Heart left ventricle (tissue), 13 donors: Measurements from ENCODE around the gene CDT1.

Source experiments
- POLR2A ChIP-seq, 2 donors: fragments of 450-650 bp; IDR thresholded peaks; one replicate each; pipeline ENCODE4 v1.6.1; 2017; ENCODE audit warnings: antibody characterized with exemption in 2 of 2, mild to moderate bottlenecking in 2 of 2, moderate library complexity in 2 of 2
- TF ChIP-seq, protein P1 (sequence below), 12 donors: fragments of 200-600 bp; sonication (generic) in 4 of 12; IDR thresholded peaks; one replicate each; pipeline versions ENCODE4 v1.5.0 to v1.8.0; 2018 to 2022; ENCODE audit warnings: antibody characterized with exemption in 12 of 12, mild to moderate bottlenecking in 5 of 12
- donor health status: ischemic (EF 13 %, LVEDD 7.1; RV severe dilation, severe dysfunction).
- donor health status: DM: no; HTN: yes; CAD: no.
- donor health status: DM: no; HTN: no; CAD: no.
- donor health status: ischemic (EF 25% LVEDD 6.9; RV normal size, moderate dysfunction).
- donor health status: ischemic (EF 25% LVEDD 5.7; RV mildly dilated, moderate dysfunction).
- donor health status: ischemic (EF 35%, LVEDD 5.7; RV mildly dilated, moderate dysfunction).
- donor health status: nonischemic (EF 11% LVEDD 7.7; RV severe dilation, severe dysfunction).
- donor health status: DM: yes; HTN: yes; CAD: no.
- donor health status: PGD.
- donor health status: ischemic (EF 29% LVEDD 5.4; RV normal size, mild dysfunction).
- donor health status: nonischemic (EF 23%, LVEDD 6.1; RV moderate dilation, normal function).

DNA sequence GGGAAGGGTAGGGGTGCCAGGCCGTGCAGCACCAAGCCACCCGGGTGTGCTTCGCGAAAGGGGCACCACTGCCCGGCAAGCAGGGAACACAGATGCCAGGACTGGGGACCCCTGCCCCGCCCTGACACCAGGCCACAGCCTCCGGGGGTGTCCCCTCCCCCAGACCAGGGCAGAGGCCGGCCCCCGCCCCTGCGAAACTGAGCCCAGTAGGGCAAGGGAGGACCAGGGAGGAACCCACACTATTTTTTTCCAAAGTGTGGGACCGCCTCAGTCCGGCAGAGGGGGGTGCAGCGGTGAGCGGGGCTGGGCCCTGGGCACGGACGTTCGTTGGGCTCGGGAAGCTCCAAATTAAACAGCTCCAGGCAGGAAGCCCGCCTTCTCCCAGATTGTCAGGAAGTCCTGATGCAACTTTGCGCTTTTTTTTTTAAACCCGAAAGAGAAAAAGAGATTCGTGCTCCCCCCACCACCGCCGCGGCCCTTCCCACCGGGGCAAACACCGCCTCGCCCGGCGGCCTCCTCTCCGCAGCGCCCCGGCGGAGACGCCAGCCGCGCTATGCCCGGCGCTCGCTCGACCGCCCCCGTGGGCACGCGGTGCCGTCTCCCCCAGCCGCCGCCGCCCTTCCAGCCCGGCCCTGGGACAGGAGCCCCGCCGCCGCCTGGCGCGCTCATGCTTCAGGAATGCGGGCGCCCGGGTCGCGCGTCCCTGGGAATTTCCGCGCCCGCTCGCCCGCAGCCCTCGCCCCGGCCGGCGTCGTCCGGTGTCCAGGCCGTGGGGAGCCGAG lies 19.3 kb upstream of the CDT1 start:
- TF ChIP-seq, protein P1, sequence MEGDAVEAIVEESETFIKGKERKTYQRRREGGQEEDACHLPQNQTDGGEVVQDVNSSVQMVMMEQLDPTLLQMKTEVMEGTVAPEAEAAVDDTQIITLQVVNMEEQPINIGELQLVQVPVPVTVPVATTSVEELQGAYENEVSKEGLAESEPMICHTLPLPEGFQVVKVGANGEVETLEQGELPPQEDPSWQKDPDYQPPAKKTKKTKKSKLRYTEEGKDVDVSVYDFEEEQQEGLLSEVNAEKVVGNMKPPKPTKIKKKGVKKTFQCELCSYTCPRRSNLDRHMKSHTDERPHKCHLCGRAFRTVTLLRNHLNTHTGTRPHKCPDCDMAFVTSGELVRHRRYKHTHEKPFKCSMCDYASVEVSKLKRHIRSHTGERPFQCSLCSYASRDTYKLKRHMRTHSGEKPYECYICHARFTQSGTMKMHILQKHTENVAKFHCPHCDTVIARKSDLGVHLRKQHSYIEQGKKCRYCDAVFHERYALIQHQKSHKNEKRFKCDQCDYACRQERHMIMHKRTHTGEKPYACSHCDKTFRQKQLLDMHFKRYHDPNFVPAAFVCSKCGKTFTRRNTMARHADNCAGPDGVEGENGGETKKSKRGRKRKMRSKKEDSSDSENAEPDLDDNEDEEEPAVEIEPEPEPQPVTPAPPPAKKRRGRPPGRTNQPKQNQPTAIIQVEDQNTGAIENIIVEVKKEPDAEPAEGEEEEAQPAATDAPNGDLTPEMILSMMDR (IDR thresholded peaks at IDR 0.05), result peak; percentile 37 to 68 (median 50)
- TF ChIP-seq POLR2A (IDR thresholded peaks at IDR 0.05), result no peak
